HepG2 (cell line): Measurements from ENCODE around the gene RAB2B. TPM values are rescaled to one million over a fixed set of nuclear protein-coding genes. Genes with fewer than 3 reads are reported as not detected.

Source experiments
- DBP ChIP-seq: sonication (generic); formaldehyde crosslinking; IDR thresholded peaks from 2 replicates; pipeline ENCODE4 v1.4.0; 2020; ENCODE audit warnings: missing genetic modification reagents; ENCODE audit errors: not compliant biosample characterization
- DNMT3B ChIP-seq: conservative IDR thresholded peaks from 2 replicates; pipeline ENCODE4 v1.6.1; 2016; ENCODE audit warnings: missing biosample characterization, control low read depth
- IRF1 ChIP-seq: sonication (generic); formaldehyde crosslinking; IDR thresholded peaks from 2 replicates; pipeline ENCODE4 v1.4.0; 2020; ENCODE audit warnings: low read depth, mild to moderate bottlenecking, missing genetic modification reagents
- KLF13 ChIP-seq: sonication (generic); formaldehyde crosslinking; IDR thresholded peaks from 2 replicates; pipeline ENCODE4 v1.4.0; 2020; ENCODE audit warnings: mild to moderate bottlenecking, missing genetic modification reagents
- PHF20 ChIP-seq: sonication (generic); formaldehyde crosslinking; IDR thresholded peaks from 2 replicates; pipeline ENCODE4 v1.5.0; 2020; ENCODE audit warnings: mild to moderate bottlenecking, missing genetic modification reagents
- RBAK ChIP-seq: sonication (generic); formaldehyde crosslinking; IDR thresholded peaks from 2 replicates; pipeline ENCODE4 v1.5.1; 2020; ENCODE audit warnings: mild to moderate bottlenecking, missing genetic modification reagents
- THAP8 ChIP-seq: sonication (generic); formaldehyde crosslinking; IDR thresholded peaks from 2 replicates; pipeline ENCODE4 v1.5.1; 2020; ENCODE audit warnings: missing genetic modification reagents, mild to moderate bottlenecking, borderline replicate concordance
- ZNF143 ChIP-seq: sonication (generic); formaldehyde crosslinking; IDR thresholded peaks from 2 replicates; pipeline ENCODE4 v1.4.0; 2020; ENCODE audit warnings: missing genetic modification reagents
- ZNF343 ChIP-seq: sonication (generic); formaldehyde crosslinking; IDR thresholded peaks from 2 replicates; pipeline ENCODE4 v1.4.0; 2020; ENCODE audit warnings: mild to moderate bottlenecking, missing genetic modification reagents
- ZNF432 ChIP-seq: sonication (generic); formaldehyde crosslinking; IDR thresholded peaks from 2 replicates; pipeline ENCODE4 v1.5.0; 2020; ENCODE audit warnings: missing genetic modification reagents, mild to moderate bottlenecking, borderline replicate concordance
- polyA plus RNA-seq, 8 experiments: library from polyadenylated mRNA; depleted of rRNA in 3 of 8; stranded (reverse) in 7 of 8; unstranded in 1 of 8; fragments of >200 nt; fragmentation: Illumina TruSeq in 4 of 8; extraction: Trizol in 4 of 8; gene quantifications; 2 replicates each; pipeline versions ENCODE4 v1.2.1 to v1.2.3, GENCODE V29; 2011 to 2016; ENCODE audit warnings: low read depth in 4 of 8, missing spikeins in 1 of 8, mixed read lengths in 1 of 8; ENCODE audit not compliant: insufficient read depth in 1 of 8
- total RNA-seq, 5 experiments: library from RNA; depleted of rRNA; stranded (reverse); fragments of >200 nt; fragmentation: Illumina TruSeq; extraction: Trizol; gene quantifications; 2 replicates each; pipeline ENCODE4 v1.2.3, GENCODE V29; 2016; ENCODE audit warnings: low read depth in 1 of 5
- TF ChIP-seq, protein P1 (sequence below), 2 experiments: fragments of 450-650 bp in 1 of 2; sonication (generic) in 1 of 2; formaldehyde crosslinking in 1 of 2; IDR thresholded peaks; 2 replicates each; pipeline versions ENCODE4 v1.6.1 to v1.8.0; 2016 to 2022; ENCODE audit warnings: antibody characterized with exemption in 1 of 2, mild to moderate bottlenecking in 1 of 2, missing genetic modification reagents in 1 of 2
- TF ChIP-seq, protein P2 (sequence below): IDR thresholded peaks from 2 replicates; pipeline ENCODE4 v1.6.1; 2016; ENCODE audit warnings: missing biosample characterization, missing genetic modification reagents, low read depth

The RAB2B gene
- total and polyA plus RNA-seq, 2 of the 13 experiments (the other 11 are each of a cell fraction or from before 2014, with no cell fraction given), result 36.0 to 60.6 TPM

DNA sequence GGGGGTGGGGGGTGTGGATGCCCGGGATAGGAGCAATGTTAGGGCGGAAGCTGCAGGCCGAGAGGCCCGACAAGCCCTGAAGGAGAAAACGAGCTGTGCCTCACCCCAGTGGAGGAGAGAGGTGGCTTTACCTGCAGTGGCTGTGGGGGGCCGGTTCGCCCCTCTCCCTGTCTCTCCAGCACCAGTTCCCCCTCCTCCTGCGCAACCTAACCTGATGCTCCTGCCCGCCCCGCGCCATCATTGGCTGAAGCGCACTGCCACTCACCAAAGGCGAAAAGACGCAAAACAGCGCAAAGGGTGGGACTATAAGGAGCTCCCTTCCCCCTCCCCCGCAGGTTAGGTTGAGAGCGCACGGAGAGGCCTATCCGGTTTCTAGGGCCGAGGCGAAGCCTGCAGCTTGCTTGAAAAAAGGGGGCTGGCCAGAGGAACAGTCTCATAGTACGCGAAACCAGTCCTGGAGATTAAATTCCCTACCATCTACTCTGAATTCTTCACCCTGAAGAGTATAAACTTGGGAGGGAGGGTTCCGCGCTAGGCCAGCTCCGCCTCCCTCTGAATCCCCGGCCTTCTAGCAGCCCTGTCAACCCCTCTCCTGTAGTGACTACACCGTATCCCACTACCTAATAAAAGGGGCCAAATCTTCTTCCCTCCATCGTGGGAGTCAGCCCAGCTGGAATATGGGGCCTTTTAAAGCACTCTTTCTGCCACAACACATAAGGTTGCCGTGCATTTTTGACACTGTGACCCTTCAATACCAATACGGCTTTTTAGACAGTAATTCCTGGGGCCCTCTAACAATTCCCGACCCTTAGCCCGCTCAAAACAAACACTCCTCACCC is 39.5 kb downstream of the RAB2B start (continued):
- TF ChIP-seq, protein P1, sequence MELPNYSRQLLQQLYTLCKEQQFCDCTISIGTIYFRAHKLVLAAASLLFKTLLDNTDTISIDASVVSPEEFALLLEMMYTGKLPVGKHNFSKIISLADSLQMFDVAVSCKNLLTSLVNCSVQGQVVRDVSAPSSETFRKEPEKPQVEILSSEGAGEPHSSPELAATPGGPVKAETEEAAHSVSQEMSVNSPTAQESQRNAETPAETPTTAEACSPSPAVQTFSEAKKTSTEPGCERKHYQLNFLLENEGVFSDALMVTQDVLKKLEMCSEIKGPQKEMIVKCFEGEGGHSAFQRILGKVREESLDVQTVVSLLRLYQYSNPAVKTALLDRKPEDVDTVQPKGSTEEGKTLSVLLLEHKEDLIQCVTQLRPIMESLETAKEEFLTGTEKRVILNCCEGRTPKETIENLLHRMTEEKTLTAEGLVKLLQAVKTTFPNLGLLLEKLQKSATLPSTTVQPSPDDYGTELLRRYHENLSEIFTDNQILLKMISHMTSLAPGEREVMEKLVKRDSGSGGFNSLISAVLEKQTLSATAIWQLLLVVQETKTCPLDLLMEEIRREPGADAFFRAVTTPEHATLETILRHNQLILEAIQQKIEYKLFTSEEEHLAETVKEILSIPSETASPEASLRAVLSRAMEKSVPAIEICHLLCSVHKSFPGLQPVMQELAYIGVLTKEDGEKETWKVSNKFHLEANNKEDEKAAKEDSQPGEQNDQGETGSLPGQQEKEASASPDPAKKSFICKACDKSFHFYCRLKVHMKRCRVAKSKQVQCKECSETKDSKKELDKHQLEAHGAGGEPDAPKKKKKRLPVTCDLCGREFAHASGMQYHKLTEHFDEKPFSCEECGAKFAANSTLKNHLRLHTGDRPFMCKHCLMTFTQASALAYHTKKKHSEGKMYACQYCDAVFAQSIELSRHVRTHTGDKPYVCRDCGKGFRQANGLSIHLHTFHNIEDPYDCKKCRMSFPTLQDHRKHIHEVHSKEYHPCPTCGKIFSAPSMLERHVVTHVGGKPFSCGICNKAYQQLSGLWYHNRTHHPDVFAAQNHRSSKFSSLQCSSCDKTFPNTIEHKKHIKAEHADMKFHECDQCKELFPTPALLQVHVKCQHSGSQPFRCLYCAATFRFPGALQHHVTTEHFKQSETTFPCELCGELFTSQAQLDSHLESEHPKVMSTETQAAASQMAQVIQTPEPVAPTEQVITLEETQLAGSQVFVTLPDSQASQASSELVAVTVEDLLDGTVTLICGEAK (IDR thresholded peaks at IDR 0.05), result no peak
- TF ChIP-seq, protein P1 (CRISPR knock-in tag; IDR thresholded peaks at IDR 0.05), result peak; percentile 79; the same call in 1 of the 2 replicates
- no peak; the same call in 1 of the 2 replicates for TF ChIP-seq IRF1
- no peak for TF ChIP-seq THAP8
- TF ChIP-seq, protein P2, sequence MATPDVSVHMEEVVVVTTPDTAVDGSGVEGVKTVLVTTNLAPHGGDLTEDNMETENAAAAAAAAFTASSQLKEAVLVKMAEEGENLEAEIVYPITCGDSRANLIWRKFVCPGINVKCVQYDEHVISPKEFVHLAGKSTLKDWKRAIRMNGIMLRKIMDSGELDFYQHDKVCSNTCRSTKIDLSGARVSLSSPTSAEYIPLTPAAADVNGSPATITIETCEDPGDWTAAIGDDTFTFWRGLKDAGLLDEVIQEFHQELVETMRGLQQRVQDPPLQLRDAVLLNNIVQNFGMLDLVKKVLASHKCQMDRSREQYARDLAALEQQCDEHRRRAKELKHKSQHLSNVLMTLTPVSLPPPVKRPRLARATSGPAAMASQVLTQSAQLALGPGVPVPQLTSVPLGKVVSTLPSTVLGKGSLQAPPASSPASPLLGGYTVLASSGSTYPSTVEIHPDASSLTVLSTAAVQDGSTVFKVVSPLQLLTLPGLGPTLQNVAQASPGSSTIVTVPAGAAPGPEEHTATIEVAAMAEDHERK (CRISPR knock-in tag), result peak; percentile 83
- TF ChIP-seq KLF13 (CRISPR knock-in tag), result no peak
- 0 out of 2 replicates have a peak, but pooled peaks have one; percentile 17 for TF ChIP-seq DNMT3B
- no peak for TF ChIP-seq DBP (CRISPR knock-in tag)
- TF ChIP-seq ZNF143 (CRISPR knock-in tag), result 0 out of 2 replicates have a peak, but pooled peaks have one; percentile 35
- no peak for TF ChIP-seq ZNF343 (CRISPR knock-in tag)
- TF ChIP-seq PHF20 (CRISPR knock-in tag), result peak; percentile 93
- TF ChIP-seq ZNF432 (CRISPR knock-in tag), result no peak
- no peak for TF ChIP-seq RBAK (CRISPR knock-in tag)
